Fibroblast of the aortic adventitia (primary cell): ENCODE results near the gene CST3. TPM values are rescaled to one million over a fixed set of nuclear protein-coding genes. Genes with fewer than 3 reads are reported as not detected.

Source experiments
- total RNA-seq: library from RNA; depleted of rRNA; stranded (reverse); fragments of >200 nt; gene quantifications from 2 replicates; pipeline ENCODE4 v1.2.3, GENCODE V29; 2012; ENCODE audit warnings: low replicate concordance

The CST3 gene
- total RNA-seq, 1 donor, result 246 TPM

Other genes starting within 250 kb of the CST3 start
- gene NAPB, start 216.5 kb downstream of the CST3 start, total RNA-seq, result 7.4 and 13.6 TPM in 2 replicates
- not detected in 2 replicates for gene CSTL1, start 198.3 kb downstream of the CST3 start, total RNA-seq
- gene CST11, start 185.1 kb downstream of the CST3 start, total RNA-seq, result not detected in 2 replicates
- gene CST8, start 146.8 kb downstream of the CST3 start, total RNA-seq, result not detected in 2 replicates
- not detected in 2 replicates for gene CST9L, start 69.5 kb downstream of the CST3 start, total RNA-seq
- not detected in 2 replicates for gene CST9, start 32.0 kb downstream of the CST3 start, total RNA-seq
- gene CST4, start 51.1 kb upstream of the CST3 start, total RNA-seq, result not detected in 2 replicates
- gene CST1, start 113.0 kb upstream of the CST3 start, total RNA-seq, result 0.63 TPM in 1 of 2 replicates, not detected in the other
- 0.36 TPM in 1 of 2 replicates, not detected in the other for gene CST2, start 188.8 kb upstream of the CST3 start, total RNA-seq
- not detected in 2 replicates for gene CST5, start 241.8 kb upstream of the CST3 start, total RNA-seq